ENCODE results near the gene NDUFS2.
A peak's percentile ranks its signal among the peaks of the same experiment; 100 is the strongest.
"Not testable (repeated sequence)": the region's sequence is repeated elsewhere in the genome, so short reads cannot be mapped to it uniquely, and the experiment has no call there.

The NDUFS2 gene

DNA sequence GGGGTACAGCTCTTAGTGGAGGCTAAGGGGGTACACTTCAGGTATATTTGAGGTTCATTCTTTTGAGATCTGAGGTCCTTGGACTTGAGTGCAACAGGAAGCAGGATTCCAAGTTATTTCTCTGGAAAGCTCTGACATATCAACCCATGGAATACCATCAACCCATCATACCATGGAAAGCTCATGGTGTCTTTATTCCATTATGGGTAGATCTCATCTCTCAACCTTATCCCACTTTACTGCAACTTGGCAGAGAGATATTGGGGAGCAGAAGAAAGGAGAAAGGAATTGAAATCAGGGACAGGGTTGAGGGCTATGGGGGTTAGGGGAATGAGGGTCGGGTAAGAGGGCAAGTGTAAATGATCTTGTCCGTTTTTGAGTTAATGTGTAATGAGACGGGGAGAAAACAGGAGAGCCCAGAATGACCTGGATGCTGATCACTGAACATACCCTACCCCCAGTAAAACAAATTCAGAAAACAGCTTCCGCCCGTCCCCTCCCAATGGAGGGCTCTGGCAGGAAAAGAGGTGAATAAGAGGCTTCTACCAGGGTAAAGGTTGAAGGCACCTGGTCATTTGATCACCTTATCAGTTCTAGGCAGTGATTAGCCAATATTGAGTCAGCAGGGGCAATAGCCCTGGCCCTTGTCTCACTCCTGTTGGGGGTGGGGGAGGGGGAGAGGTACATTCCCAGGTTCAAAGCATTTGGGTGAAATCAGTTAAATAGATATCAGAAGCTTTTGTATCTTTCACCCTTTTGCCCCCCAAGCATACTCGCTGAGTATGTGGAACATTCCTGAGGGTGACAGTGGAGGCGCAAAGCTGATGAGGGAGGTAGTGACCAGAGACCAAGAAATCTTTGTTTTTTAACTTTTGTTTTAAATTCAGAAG, 21.9 kb downstream of the NDUFS2 start:
- Histone ChIP-seq H3K27me3 (no peaks in the 10 kb centered on the region), H3K4me1 (peaks cover 0 to 22% (median 13%) of the 10 kb centered on the region in 4 donors), H3K27ac (no peak overlapping the region), H3K9me3 (no peaks in the 10 kb centered on the region), H3K4me3 (no peak overlapping the region), H3K36me3 (peaks cover 7 to 13% (median 9%) of the 10 kb centered on the region in 3 donors)
- intact Hi-C loops (cut with DNase I; ENCODE audit: low total_unique reads) = no loop called here
- no peak for DNase-seq
- TF ChIP-seq, protein P1, sequence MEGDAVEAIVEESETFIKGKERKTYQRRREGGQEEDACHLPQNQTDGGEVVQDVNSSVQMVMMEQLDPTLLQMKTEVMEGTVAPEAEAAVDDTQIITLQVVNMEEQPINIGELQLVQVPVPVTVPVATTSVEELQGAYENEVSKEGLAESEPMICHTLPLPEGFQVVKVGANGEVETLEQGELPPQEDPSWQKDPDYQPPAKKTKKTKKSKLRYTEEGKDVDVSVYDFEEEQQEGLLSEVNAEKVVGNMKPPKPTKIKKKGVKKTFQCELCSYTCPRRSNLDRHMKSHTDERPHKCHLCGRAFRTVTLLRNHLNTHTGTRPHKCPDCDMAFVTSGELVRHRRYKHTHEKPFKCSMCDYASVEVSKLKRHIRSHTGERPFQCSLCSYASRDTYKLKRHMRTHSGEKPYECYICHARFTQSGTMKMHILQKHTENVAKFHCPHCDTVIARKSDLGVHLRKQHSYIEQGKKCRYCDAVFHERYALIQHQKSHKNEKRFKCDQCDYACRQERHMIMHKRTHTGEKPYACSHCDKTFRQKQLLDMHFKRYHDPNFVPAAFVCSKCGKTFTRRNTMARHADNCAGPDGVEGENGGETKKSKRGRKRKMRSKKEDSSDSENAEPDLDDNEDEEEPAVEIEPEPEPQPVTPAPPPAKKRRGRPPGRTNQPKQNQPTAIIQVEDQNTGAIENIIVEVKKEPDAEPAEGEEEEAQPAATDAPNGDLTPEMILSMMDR (IDR thresholded peaks at IDR 0.05) = no peak

DNA sequence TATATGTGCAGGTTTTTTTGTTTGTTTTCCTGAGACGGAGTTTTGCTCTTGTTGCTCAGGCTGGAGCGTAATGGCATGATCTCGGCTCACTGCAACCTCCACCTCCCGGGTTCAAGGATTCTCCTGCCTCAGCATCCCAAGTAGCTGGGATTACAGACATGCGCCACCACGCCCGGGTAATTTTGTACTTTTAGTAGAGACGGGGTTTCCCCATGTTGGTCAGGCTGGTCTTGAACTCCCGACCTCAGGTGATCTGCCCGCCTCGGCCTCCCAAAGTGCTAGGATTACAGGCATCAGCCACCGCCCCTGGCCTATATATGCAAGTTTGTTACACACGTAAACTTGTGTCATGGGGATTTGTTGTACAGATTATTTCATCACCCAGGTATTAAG, 22.5 kb downstream of the NDUFS2 start:
- H3K4me3 ChIP-seq, H3K9me3 ChIP-seq, H3K27ac ChIP-seq, DNase-seq, H3K27me3 ChIP-seq: not testable (repeated sequence)
- intact Hi-C loops (cut with DNase I; ENCODE audit: low total_unique reads) = loop anchor here (5.0 kb wide), 2 partner anchors 83 to 158 kb away; partner anchors contain the start of gene MPZ
- Histone ChIP-seq H3K36me3 (peaks cover 9 to 19% (median 16%) of the 10 kb centered on the region in 3 donors), H3K4me1 (peaks cover 0 to 22% (median 13%) of the 10 kb centered on the region in 4 donors)

DNA sequence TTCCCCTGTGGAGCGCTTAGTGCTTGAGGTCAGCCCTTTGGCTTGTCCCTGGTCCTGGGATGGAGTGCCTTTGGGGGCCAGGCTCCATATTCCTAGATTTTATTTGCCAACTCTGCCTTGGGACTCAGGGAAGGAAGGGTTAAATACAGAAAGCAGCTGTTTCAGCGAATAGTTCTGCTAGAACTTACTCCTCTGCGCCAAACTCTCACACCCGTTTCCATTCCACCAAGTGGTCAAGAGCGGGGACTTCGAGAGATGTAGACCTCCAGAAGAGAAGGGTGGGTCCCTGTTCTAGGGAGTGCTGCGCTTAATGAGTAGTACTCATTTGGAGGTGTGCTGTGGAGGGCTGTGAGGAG, 23.0 kb downstream of the NDUFS2 start:
- DNase-seq = no peak
- Histone ChIP-seq H3K27me3 (no peaks in the 10 kb centered on the region), H3K36me3 (peaks cover 9 to 24% (median 20%) of the 10 kb centered on the region in 3 donors), H3K9me3 (no peaks in the 10 kb centered on the region), H3K4me3 (no peak overlapping the region), H3K27ac (peak overlapping the region in 1 of 2 donors; percentile 43), H3K4me1 (peaks cover 0 to 22% (median 13%) of the 10 kb centered on the region in 4 donors)
- intact Hi-C loops (cut with DNase I; ENCODE audit: low total_unique reads) = loop anchor here (5.0 kb wide), 2 partner anchors 82 to 157 kb away; partner anchors contain the start of gene MPZ
- TF ChIP-seq, protein P1 (IDR thresholded peaks at IDR 0.05) = no peak

DNA sequence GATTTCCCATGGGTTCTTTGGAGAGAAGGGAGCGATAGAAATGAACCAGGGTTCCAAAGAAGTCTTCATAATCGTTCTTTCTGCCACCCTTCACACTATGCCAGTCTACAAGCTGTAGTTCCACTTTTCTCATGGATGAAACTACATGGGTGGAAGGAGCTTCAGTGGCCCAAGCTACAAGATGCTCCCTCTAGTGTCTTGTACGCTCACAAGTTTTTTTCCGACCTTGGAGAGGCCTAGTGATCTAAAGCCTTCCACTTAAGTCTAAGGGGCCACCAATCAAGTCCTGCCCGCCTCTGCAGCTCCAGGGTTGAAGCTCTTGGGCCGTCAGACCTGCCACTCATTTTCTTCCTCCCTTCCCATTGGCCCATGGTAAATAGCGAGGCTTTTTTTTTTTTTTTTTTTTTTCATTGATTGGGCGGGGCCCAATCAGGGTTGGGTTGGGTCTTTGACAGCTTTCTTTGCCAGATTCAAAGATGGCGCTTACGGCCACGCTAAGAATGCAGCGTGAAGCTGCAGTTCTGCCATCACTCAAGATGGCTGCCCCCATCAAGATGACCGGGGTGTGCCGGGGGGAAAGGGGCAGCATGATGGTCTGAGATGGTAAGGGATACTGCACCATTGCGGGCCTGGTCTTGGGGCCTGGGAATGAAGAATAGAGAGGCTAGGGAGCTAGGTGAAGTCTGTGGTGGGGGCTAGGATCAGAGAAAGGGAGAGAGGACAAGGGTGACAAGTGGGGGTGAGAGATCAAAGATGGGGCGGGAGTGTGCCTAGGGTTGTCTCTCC, 23.6 kb downstream of the NDUFS2 start, which contains the start of gene TOMM40L:
TOMM40L (plus strand) TSS at position 527 of the 786 bp plus-strand sequence. CDS start 430 bp downstream, outside the sequence.
- no peaks in the 10 kb centered on the region for H3K9me3 ChIP-seq
- H3K4me3 ChIP-seq = peak within 1 kb of the TSS; percentile 57 to 68
- intact Hi-C loops (cut with DNase I; ENCODE audit: low total_unique reads) = loop anchor here (5.0 kb wide), 2 partner anchors 82 to 157 kb away; partner anchors contain the start of gene MPZ
- H3K36me3 ChIP-seq = peaks cover 9 to 29% (median 22%) of the 10 kb centered on the region in 3 donors
- TF ChIP-seq, protein P1 (IDR thresholded peaks at IDR 0.05) = peak; percentile 25 to 35
- H3K27ac ChIP-seq = peak within 1 kb of the TSS; percentile 63 to 64
- no peaks in the 10 kb centered on the region for H3K27me3 ChIP-seq
- DNase-seq = peak; percentile 93 to 95
- peaks cover 0 to 22% (median 13%) of the 10 kb centered on the region in 4 donors for H3K4me1 ChIP-seq

DNA sequence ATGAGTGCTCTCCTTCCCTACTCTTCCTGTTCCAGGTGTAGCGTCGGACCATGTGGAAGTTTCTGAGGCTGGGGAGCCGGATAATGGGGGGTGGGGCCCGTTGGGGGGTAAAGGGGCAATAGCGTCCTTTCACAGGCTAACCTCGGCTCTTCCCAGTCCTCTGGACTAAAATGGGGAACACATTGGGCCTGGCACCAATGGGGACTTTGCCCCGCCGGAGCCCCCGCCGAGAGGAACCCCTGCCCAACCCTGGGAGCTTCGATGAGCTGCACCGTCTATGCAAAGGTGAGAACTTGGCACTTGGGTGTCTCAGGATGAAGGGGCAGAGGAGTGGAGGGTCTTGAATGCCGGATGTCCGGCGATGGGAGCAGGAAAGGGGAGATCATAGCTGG, 24.1 kb downstream of the NDUFS2 start:
- Histone ChIP-seq H3K9me3 (no peaks in the 10 kb centered on the region), H3K4me1 (peaks cover 0 to 22% (median 13%) of the 10 kb centered on the region in 4 donors), H3K27me3 (no peaks in the 10 kb centered on the region), H3K4me3 (peak overlapping the region; percentile 57 to 68), H3K27ac (peak overlapping the region; percentile 63 to 64), H3K36me3 (peaks cover 9 to 31% (median 22%) of the 10 kb centered on the region in 3 donors)
- intact Hi-C loops (cut with DNase I; ENCODE audit: low total_unique reads) = loop anchor here (5.0 kb wide), 2 partner anchors 81 to 156 kb away; partner anchors contain the start of gene MPZ
- TF ChIP-seq, protein P1 (IDR thresholded peaks at IDR 0.05) = no peak
- no peak for DNase-seq
